Heart left ventricle (tissue), 13 donors: ENCODE data around the gene CHN2.

Experiments
- CTCF ChIP-seq, 12 donors: fragments of 200-600 bp; sonication (generic) in 4 of 12; IDR thresholded peaks; one replicate each; pipeline versions ENCODE4 v1.5.0 to v1.8.0; 2018 to 2022; ENCODE audit warnings: antibody characterized with exemption in 12 of 12, mild to moderate bottlenecking in 5 of 12
- POLR2A ChIP-seq, 2 donors: fragments of 450-650 bp; IDR thresholded peaks; one replicate each; pipeline ENCODE4 v1.6.1; 2017; ENCODE audit warnings: antibody characterized with exemption in 2 of 2, mild to moderate bottlenecking in 2 of 2, moderate library complexity in 2 of 2
- donor health status: ischemic (EF 13 %, LVEDD 7.1; RV severe dilation, severe dysfunction).
- donor health status: DM: no; HTN: yes; CAD: no.
- donor health status: DM: no; HTN: no; CAD: no.
- donor health status: ischemic (EF 25% LVEDD 6.9; RV normal size, moderate dysfunction).
- donor health status: ischemic (EF 25% LVEDD 5.7; RV mildly dilated, moderate dysfunction).
- donor health status: ischemic (EF 35%, LVEDD 5.7; RV mildly dilated, moderate dysfunction).
- donor health status: nonischemic (EF 11% LVEDD 7.7; RV severe dilation, severe dysfunction).
- donor health status: DM: yes; HTN: yes; CAD: no.
- donor health status: PGD.
- donor health status: ischemic (EF 29% LVEDD 5.4; RV normal size, mild dysfunction).
- donor health status: nonischemic (EF 23%, LVEDD 6.1; RV moderate dilation, normal function).

GRCh38 chr7:29488977-29489376 lies 294.4 kb downstream of the CHN2 start:
- TF ChIP-seq CTCF (IDR thresholded peaks at IDR 0.05), result no peak
- no peak for TF ChIP-seq POLR2A (IDR thresholded peaks at IDR 0.05)
